ENCODE data around the gene FRMD3. TPM values are rescaled to one million over a fixed set of nuclear protein-coding genes. Genes with fewer than 3 reads are reported as not detected.
"Not testable (repeated sequence)": the region's sequence is repeated elsewhere in the genome, so short reads cannot be mapped to it uniquely, and the experiment has no call there.

The FRMD3 gene
- total and polyA plus RNA-seq, 4 donors = 0.16 to 0.75 (median 0.48) TPM

GRCh38 chr9:83367326-83367725, 170.9 kb downstream of the FRMD3 start:
- no peak for DNase-seq (ENCODE audit: low spot score)
- Histone ChIP-seq H3K36me3 (ENCODE audit: control insufficient read depth in 4 of 4, insufficient read depth in 3 of 4, low read depth in 1 of 4, low read length in 3 of 4) (no peaks in the 10 kb centered on the region), H3K9me3 (ENCODE audit: control insufficient read depth in 4 of 4, low read length in 3 of 4) (no peaks in the 10 kb centered on the region), H3K27ac (ENCODE audit: low read depth in 1 of 2, low read length in 2 of 2) (no peak overlapping the region), H3K4me3 (ENCODE audit: low read depth in 1 of 3, low read length in 3 of 3) (no peak overlapping the region), H3K9ac (ENCODE audit: low read depth in 1 of 2, low read length in 2 of 2) (no peak overlapping the region), H3K27me3 (ENCODE audit: control insufficient read depth in 4 of 4, insufficient read depth in 4 of 4, low read length in 3 of 4) (no peaks in the 10 kb centered on the region), H3K4me1 (ENCODE audit: control insufficient read depth in 4 of 4, insufficient read depth in 4 of 4, low read length in 3 of 4) (no peaks in the 10 kb centered on the region)
- WGBS = 70% methylated on average over 2 of the region's 2 CpGs
- TF ChIP-seq NR2F2 (IDR thresholded peaks at IDR 0.05) (no peak), FOXA2 (IDR thresholded peaks at IDR 0.05) (no peak), TAF1 (conservative IDR thresholded peaks at IDR 0.05) (no peak), ATF3 (IDR thresholded peaks at IDR 0.05) (no peak)
- TF ChIP-seq, protein P1, sequence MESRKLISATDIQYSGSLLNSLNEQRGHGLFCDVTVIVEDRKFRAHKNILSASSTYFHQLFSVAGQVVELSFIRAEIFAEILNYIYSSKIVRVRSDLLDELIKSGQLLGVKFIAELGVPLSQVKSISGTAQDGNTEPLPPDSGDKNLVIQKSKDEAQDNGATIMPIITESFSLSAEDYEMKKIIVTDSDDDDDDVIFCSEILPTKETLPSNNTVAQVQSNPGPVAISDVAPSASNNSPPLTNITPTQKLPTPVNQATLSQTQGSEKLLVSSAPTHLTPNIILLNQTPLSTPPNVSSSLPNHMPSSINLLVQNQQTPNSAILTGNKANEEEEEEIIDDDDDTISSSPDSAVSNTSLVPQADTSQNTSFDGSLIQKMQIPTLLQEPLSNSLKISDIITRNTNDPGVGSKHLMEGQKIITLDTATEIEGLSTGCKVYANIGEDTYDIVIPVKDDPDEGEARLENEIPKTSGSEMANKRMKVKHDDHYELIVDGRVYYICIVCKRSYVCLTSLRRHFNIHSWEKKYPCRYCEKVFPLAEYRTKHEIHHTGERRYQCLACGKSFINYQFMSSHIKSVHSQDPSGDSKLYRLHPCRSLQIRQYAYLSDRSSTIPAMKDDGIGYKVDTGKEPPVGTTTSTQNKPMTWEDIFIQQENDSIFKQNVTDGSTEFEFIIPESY (IDR thresholded peaks at IDR 0.05) = no peak

DNA sequence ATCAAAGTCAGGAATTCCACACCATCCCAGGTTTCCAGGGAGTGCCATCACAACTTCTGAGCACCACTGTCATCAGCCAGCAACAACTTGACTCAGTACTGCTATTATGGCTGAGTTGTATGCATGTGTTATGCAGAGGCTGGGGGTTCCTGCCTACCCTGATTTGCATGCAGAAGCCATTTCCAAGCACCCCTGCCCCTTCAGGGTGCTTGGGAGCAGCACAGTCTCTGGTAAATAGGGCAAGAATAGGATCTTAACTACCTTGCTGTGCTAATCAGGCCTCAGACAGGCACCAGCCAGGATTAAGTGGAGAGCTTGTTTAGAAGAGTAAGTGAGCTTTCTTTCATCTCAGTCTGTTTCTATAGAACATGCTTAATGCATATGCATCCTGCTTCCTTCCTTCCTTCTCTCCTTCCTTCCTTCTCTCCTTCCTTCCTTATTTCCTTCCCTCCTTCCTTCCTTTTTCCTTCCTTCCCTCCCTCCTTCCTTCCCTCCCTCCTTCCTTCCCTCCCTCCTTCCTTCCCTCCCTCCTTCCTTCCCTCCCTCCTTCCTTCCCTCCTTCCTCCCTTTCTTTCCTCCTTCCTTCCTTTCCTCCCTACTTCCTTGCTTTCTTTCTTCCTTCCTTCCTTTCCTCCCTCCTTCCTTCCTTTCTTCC, 175.7 kb downstream of the FRMD3 start:
- no peak overlapping the region for H3K9ac ChIP-seq (ENCODE audit: low read depth in 1 of 2, low read length in 2 of 2)
- H3K36me3 ChIP-seq (ENCODE audit: control insufficient read depth in 4 of 4, insufficient read depth in 3 of 4, low read depth in 1 of 4, low read length in 3 of 4) = no peaks in the 10 kb centered on the region
- TF ChIP-seq ATF3 (IDR thresholded peaks at IDR 0.05) (no peak), GABPA (IDR thresholded peaks at IDR 0.05 in 1 of 2, conservative IDR thresholded peaks at IDR 0.05 in 1 of 2) (no peak), HNF4G (IDR thresholded peaks at IDR 0.05) (no peak), FOXA2 (IDR thresholded peaks at IDR 0.05) (no peak), JUND (IDR thresholded peaks at IDR 0.05) (no peak), NR2F2 (IDR thresholded peaks at IDR 0.05) (no peak), HNF4A (conservative IDR thresholded peaks at IDR 0.05) (no peak)
- TF ChIP-seq, protein P2, sequence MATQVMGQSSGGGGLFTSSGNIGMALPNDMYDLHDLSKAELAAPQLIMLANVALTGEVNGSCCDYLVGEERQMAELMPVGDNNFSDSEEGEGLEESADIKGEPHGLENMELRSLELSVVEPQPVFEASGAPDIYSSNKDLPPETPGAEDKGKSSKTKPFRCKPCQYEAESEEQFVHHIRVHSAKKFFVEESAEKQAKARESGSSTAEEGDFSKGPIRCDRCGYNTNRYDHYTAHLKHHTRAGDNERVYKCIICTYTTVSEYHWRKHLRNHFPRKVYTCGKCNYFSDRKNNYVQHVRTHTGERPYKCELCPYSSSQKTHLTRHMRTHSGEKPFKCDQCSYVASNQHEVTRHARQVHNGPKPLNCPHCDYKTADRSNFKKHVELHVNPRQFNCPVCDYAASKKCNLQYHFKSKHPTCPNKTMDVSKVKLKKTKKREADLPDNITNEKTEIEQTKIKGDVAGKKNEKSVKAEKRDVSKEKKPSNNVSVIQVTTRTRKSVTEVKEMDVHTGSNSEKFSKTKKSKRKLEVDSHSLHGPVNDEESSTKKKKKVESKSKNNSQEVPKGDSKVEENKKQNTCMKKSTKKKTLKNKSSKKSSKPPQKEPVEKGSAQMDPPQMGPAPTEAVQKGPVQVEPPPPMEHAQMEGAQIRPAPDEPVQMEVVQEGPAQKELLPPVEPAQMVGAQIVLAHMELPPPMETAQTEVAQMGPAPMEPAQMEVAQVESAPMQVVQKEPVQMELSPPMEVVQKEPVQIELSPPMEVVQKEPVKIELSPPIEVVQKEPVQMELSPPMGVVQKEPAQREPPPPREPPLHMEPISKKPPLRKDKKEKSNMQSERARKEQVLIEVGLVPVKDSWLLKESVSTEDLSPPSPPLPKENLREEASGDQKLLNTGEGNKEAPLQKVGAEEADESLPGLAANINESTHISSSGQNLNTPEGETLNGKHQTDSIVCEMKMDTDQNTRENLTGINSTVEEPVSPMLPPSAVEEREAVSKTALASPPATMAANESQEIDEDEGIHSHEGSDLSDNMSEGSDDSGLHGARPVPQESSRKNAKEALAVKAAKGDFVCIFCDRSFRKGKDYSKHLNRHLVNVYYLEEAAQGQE (IDR thresholded peaks at IDR 0.05) = no peak
- H3K9me3 ChIP-seq (ENCODE audit: control insufficient read depth in 4 of 4, low read length in 3 of 4) = no peaks in the 10 kb centered on the region
- no peak overlapping the region for H3K4me3 ChIP-seq (ENCODE audit: low read depth in 1 of 3, low read length in 3 of 3)
- no peak for DNase-seq (ENCODE audit: low spot score)
- no peaks in the 10 kb centered on the region for H3K27me3 ChIP-seq (ENCODE audit: control insufficient read depth in 4 of 4, insufficient read depth in 4 of 4, low read length in 3 of 4)
- no peaks in the 10 kb centered on the region for H3K4me1 ChIP-seq (ENCODE audit: control insufficient read depth in 4 of 4, insufficient read depth in 4 of 4, low read length in 3 of 4)
- no peak overlapping the region for H3K27ac ChIP-seq (ENCODE audit: low read depth in 1 of 2, low read length in 2 of 2)

GRCh38 chr9:83359039-83359438, 179.2 kb downstream of the FRMD3 start:
- no peak overlapping the region for H3K27ac ChIP-seq (ENCODE audit: low read depth in 1 of 2, low read length in 2 of 2)
- H3K36me3 ChIP-seq (ENCODE audit: control insufficient read depth in 4 of 4, insufficient read depth in 3 of 4, low read depth in 1 of 4, low read length in 3 of 4) = no peaks in the 10 kb centered on the region
- TF ChIP-seq HNF4G (IDR thresholded peaks at IDR 0.05) (no peak), FOXA1 (IDR thresholded peaks at IDR 0.05) (no peak), NR2F2 (IDR thresholded peaks at IDR 0.05) (no peak), TAF1 (conservative IDR thresholded peaks at IDR 0.05) (no peak)
- H3K9me3 ChIP-seq (ENCODE audit: control insufficient read depth in 4 of 4, low read length in 3 of 4) = no peaks in the 10 kb centered on the region
- WGBS = 80% methylated on average over 3 of the region's 3 CpGs
- DNase-seq (ENCODE audit: low spot score) = no peak
- no peak overlapping the region for H3K9ac ChIP-seq (ENCODE audit: low read depth in 1 of 2, low read length in 2 of 2)
- H3K4me1 ChIP-seq (ENCODE audit: control insufficient read depth in 4 of 4, insufficient read depth in 4 of 4, low read length in 3 of 4) = no peaks in the 10 kb centered on the region
- no peaks in the 10 kb centered on the region for H3K27me3 ChIP-seq (ENCODE audit: control insufficient read depth in 4 of 4, insufficient read depth in 4 of 4, low read length in 3 of 4)
- no peak overlapping the region for H3K4me3 ChIP-seq (ENCODE audit: low read depth in 1 of 3, low read length in 3 of 3)

GRCh38 chr9:83358493-83358892, 179.7 kb downstream of the FRMD3 start:
- WGBS = 96% methylated on average over 4 of the region's 4 CpGs
- DNase-seq (ENCODE audit: low spot score); H3K27me3 ChIP-seq (ENCODE audit: control insufficient read depth in 4 of 4, insufficient read depth in 4 of 4, low read length in 3 of 4); H3K4me3 ChIP-seq (ENCODE audit: low read depth in 1 of 3, low read length in 3 of 3); H3K27ac ChIP-seq (ENCODE audit: low read depth in 1 of 2, low read length in 2 of 2); H3K9me3 ChIP-seq (ENCODE audit: control insufficient read depth in 4 of 4, low read length in 3 of 4); H3K36me3 ChIP-seq (ENCODE audit: control insufficient read depth in 4 of 4, insufficient read depth in 3 of 4, low read depth in 1 of 4, low read length in 3 of 4); H3K9ac ChIP-seq (ENCODE audit: low read depth in 1 of 2, low read length in 2 of 2); H3K4me1 ChIP-seq (ENCODE audit: control insufficient read depth in 4 of 4, insufficient read depth in 4 of 4, low read length in 3 of 4): not testable (repeated sequence)
